A549 (cell line): ENCODE results near the gene ZNF132. TPM values are rescaled to one million over a fixed set of nuclear protein-coding genes. Genes with fewer than 3 reads are reported as not detected.

Experiments
- polyA plus RNA-seq, 4 experiments: library from polyadenylated mRNA; depleted of rRNA in 3 of 4; stranded (reverse); fragments of >200 nt; fragmentation: RNase III in 1 of 4; extraction: RNeasy Plus Mini Kit Qiagen cat#74134 plus additional on column Dnase treatment in 1 of 4; gene quantifications; 2 replicates in 3 of 4; 3 replicates in 1 of 4; pipeline ENCODE4 v1.2.3, GENCODE V29; 2011 to 2017
- small RNA-seq, 6 experiments: library from RNA; depleted of rRNA; stranded (forward); fragments of <200 nt; gene quantifications; one replicate each; pipeline ENCODE3, GENCODE V24; 2012

ZNF132 gene
- polyA plus RNA-seq, 2 of the 4 experiments (the other 2 are of a cell fraction): 0.05 to 0.16 TPM

Small RNA genes lying within 50 kb of the gene (small RNA-seq; reads per million reads assigned to genes)
- gene MIR4754 (0 to 0.04 (median 0) reads per million in 6 experiments), gene RNU6-1337P (0 reads per million in 6 experiments)

Other genes with a start within 250 kb of the ZNF132 start
- 32.7 and 33.1 TPM in 2 replicates for gene ZNF544, start 211.2 kb downstream of the ZNF132 start, polyA plus RNA-seq (2011; rRNA removed)
- 22.5 to 30.6 TPM (median 23.7 TPM) in 3 replicates for gene ZNF544, start 211.2 kb downstream of the ZNF132 start, polyA plus RNA-seq (2017; fragmentation: RNase III; extraction: RNeasy Plus Mini Kit Qiagen cat#74134 plus additional on column Dnase treatment)
- gene ZNF8, start 161.2 kb downstream of the ZNF132 start, polyA plus RNA-seq (2011; rRNA removed): 4.0 and 5.6 TPM in 2 replicates
- gene ZNF8, start 161.2 kb downstream of the ZNF132 start, polyA plus RNA-seq (2017; fragmentation: RNase III; extraction: RNeasy Plus Mini Kit Qiagen cat#74134 plus additional on column Dnase treatment): 2.0 to 2.3 TPM (median 2.3 TPM) in 3 replicates
- gene ERVK3-1, start 134.8 kb downstream of the ZNF132 start, polyA plus RNA-seq (2011; rRNA removed): 112 and 142 TPM in 2 replicates
- gene ERVK3-1, start 134.8 kb downstream of the ZNF132 start, polyA plus RNA-seq (2017; fragmentation: RNase III; extraction: RNeasy Plus Mini Kit Qiagen cat#74134 plus additional on column Dnase treatment): 104 to 126 TPM (median 109 TPM) in 3 replicates
- 4.4 and 5.3 TPM in 2 replicates for gene ZSCAN22, start 113.2 kb downstream of the ZNF132 start, polyA plus RNA-seq (2011; rRNA removed)
- gene ZSCAN22, start 113.2 kb downstream of the ZNF132 start, polyA plus RNA-seq (2017; fragmentation: RNase III; extraction: RNeasy Plus Mini Kit Qiagen cat#74134 plus additional on column Dnase treatment): 2.0 to 2.2 TPM (median 2.0 TPM) in 3 replicates
- gene A1BG, start 86.7 kb downstream of the ZNF132 start, polyA plus RNA-seq (2011; rRNA removed): 1.5 and 2.5 TPM in 2 replicates
- gene A1BG, start 86.7 kb downstream of the ZNF132 start, polyA plus RNA-seq (2017; fragmentation: RNase III; extraction: RNeasy Plus Mini Kit Qiagen cat#74134 plus additional on column Dnase treatment): 9.3 to 11.1 TPM (median 9.5 TPM) in 3 replicates
- 1.1 and 1.4 TPM in 2 replicates for gene ZNF497, start 77.4 kb downstream of the ZNF132 start, polyA plus RNA-seq (2011; rRNA removed)
- gene ZNF497, start 77.4 kb downstream of the ZNF132 start, polyA plus RNA-seq (2017; fragmentation: RNase III; extraction: RNeasy Plus Mini Kit Qiagen cat#74134 plus additional on column Dnase treatment): 1.6 to 2.4 TPM (median 2.0 TPM) in 3 replicates
- 0.70 and 0.74 TPM in 2 replicates for gene ZNF837, start 59.1 kb downstream of the ZNF132 start, polyA plus RNA-seq (2011; rRNA removed)
- 0.62 to 1.1 TPM (median 1.0 TPM) in 3 replicates for gene ZNF837, start 59.1 kb downstream of the ZNF132 start, polyA plus RNA-seq (2017; fragmentation: RNase III; extraction: RNeasy Plus Mini Kit Qiagen cat#74134 plus additional on column Dnase treatment)
- 2,475 and 2,940 TPM in 2 replicates for gene RPS5, start 52.9 kb downstream of the ZNF132 start, polyA plus RNA-seq (2011; rRNA removed)
- 2,123 to 2,259 TPM (median 2,149 TPM) in 3 replicates for gene RPS5, start 52.9 kb downstream of the ZNF132 start, polyA plus RNA-seq (2017; fragmentation: RNase III; extraction: RNeasy Plus Mini Kit Qiagen cat#74134 plus additional on column Dnase treatment)
- gene RNF225, start 44.5 kb downstream of the ZNF132 start, polyA plus RNA-seq (2011; rRNA removed): not detected in 2 replicates
- gene RNF225, start 44.5 kb downstream of the ZNF132 start, polyA plus RNA-seq (2017; fragmentation: RNase III; extraction: RNeasy Plus Mini Kit Qiagen cat#74134 plus additional on column Dnase treatment): not detected in 3 replicates
- 18.2 and 21.2 TPM in 2 replicates for gene ZNF584, start 31.5 kb downstream of the ZNF132 start, polyA plus RNA-seq (2011; rRNA removed)
- 13.6 to 15.6 TPM (median 14.8 TPM) in 3 replicates for gene ZNF584, start 31.5 kb downstream of the ZNF132 start, polyA plus RNA-seq (2017; fragmentation: RNase III; extraction: RNeasy Plus Mini Kit Qiagen cat#74134 plus additional on column Dnase treatment)
- 3.8 and 4.1 TPM in 2 replicates for gene ZNF324B, start 11.5 kb upstream of the ZNF132 start, polyA plus RNA-seq (2011; rRNA removed)
- gene ZNF324B, start 11.5 kb upstream of the ZNF132 start, polyA plus RNA-seq (2017; fragmentation: RNase III; extraction: RNeasy Plus Mini Kit Qiagen cat#74134 plus additional on column Dnase treatment): 6.8 TPM in 3 replicates
- gene ZNF324, start 26.9 kb upstream of the ZNF132 start, polyA plus RNA-seq (2011; rRNA removed): 3.0 and 3.1 TPM in 2 replicates
- 6.4 to 6.9 TPM (median 6.9 TPM) in 3 replicates for gene ZNF324, start 26.9 kb upstream of the ZNF132 start, polyA plus RNA-seq (2017; fragmentation: RNase III; extraction: RNeasy Plus Mini Kit Qiagen cat#74134 plus additional on column Dnase treatment)
- gene ZNF446, start 36.2 kb upstream of the ZNF132 start, polyA plus RNA-seq (2011; rRNA removed): 6.2 and 7.4 TPM in 2 replicates
- 9.9 to 12.5 TPM (median 11.0 TPM) in 3 replicates for gene ZNF446, start 36.2 kb upstream of the ZNF132 start, polyA plus RNA-seq (2017; fragmentation: RNase III; extraction: RNeasy Plus Mini Kit Qiagen cat#74134 plus additional on column Dnase treatment)
- 30.2 and 36.7 TPM in 2 replicates for gene SLC27A5, start 71.8 kb upstream of the ZNF132 start, polyA plus RNA-seq (2011; rRNA removed)
- 36.7 to 40.4 TPM (median 37.8 TPM) in 3 replicates for gene SLC27A5, start 71.8 kb upstream of the ZNF132 start, polyA plus RNA-seq (2017; fragmentation: RNase III; extraction: RNeasy Plus Mini Kit Qiagen cat#74134 plus additional on column Dnase treatment)
- 6.2 and 6.4 TPM in 2 replicates for gene ZBTB45, start 79.7 kb upstream of the ZNF132 start, polyA plus RNA-seq (2011; rRNA removed)
- 11.8 to 14.3 TPM (median 13.4 TPM) in 3 replicates for gene ZBTB45, start 79.7 kb upstream of the ZNF132 start, polyA plus RNA-seq (2017; fragmentation: RNase III; extraction: RNeasy Plus Mini Kit Qiagen cat#74134 plus additional on column Dnase treatment)
- gene TRIM28, start 103.9 kb upstream of the ZNF132 start, polyA plus RNA-seq (2011; rRNA removed): 576 and 735 TPM in 2 replicates
- 656 to 743 TPM (median 666 TPM) in 3 replicates for gene TRIM28, start 103.9 kb upstream of the ZNF132 start, polyA plus RNA-seq (2017; fragmentation: RNase III; extraction: RNeasy Plus Mini Kit Qiagen cat#74134 plus additional on column Dnase treatment)
- 223 and 280 TPM in 2 replicates for gene CHMP2A, start 115.0 kb upstream of the ZNF132 start, polyA plus RNA-seq (2011; rRNA removed)
- 192 to 227 TPM (median 198 TPM) in 3 replicates for gene CHMP2A, start 115.0 kb upstream of the ZNF132 start, polyA plus RNA-seq (2017; fragmentation: RNase III; extraction: RNeasy Plus Mini Kit Qiagen cat#74134 plus additional on column Dnase treatment)
- 185 and 190 TPM in 2 replicates for gene UBE2M, start 118.5 kb upstream of the ZNF132 start, polyA plus RNA-seq (2011; rRNA removed)
- 135 to 139 TPM (median 137 TPM) in 3 replicates for gene UBE2M, start 118.5 kb upstream of the ZNF132 start, polyA plus RNA-seq (2017; fragmentation: RNase III; extraction: RNeasy Plus Mini Kit Qiagen cat#74134 plus additional on column Dnase treatment)
- gene MZF1, start 133.2 kb upstream of the ZNF132 start, polyA plus RNA-seq (2011; rRNA removed): 19.5 and 20.3 TPM in 2 replicates
- 19.1 to 21.7 TPM (median 20.3 TPM) in 3 replicates for gene MZF1, start 133.2 kb upstream of the ZNF132 start, polyA plus RNA-seq (2017; fragmentation: RNase III; extraction: RNeasy Plus Mini Kit Qiagen cat#74134 plus additional on column Dnase treatment)